SU-DHL-6 (cell line): Measurements from ENCODE around the gene AGO1.

Experiments
- H2AFZ ChIP-seq: fragments of 200-600 bp; sonication (generic); 2 replicates; pipeline ENCODE4 v1.6.1; 2014; ENCODE audit warnings: low read depth, mild to moderate bottlenecking, moderate library complexity, mixed read lengths, antibody characterized with exemption, low read length; ENCODE audit not compliant: severe bottlenecking
- H3F3A ChIP-seq: fragments of 200-600 bp; shearing (Covaris generic); 2 replicates; pipeline ENCODE4 v1.6.0; 2016; ENCODE audit warnings: antibody characterized with exemption, mild to moderate bottlenecking; ENCODE audit not compliant: insufficient read depth
- H3K27ac ChIP-seq: fragments of 200-600 bp; sonication (generic); 2 replicates; pipeline ENCODE4 v1.5.1; 2016; ENCODE audit warnings: low read depth, mild to moderate bottlenecking, low read length, moderate library complexity, mixed read lengths
- H3K27me3 ChIP-seq: fragments of 200-600 bp; sonication (generic), shearing (Covaris generic); 2 replicates; pipeline ENCODE4 v1.6.0; 2014; ENCODE audit warnings: mild to moderate bottlenecking, low read length
- H3K36me3 ChIP-seq: fragments of 200-600 bp; sonication (generic); 2 replicates; pipeline ENCODE4 v1.6.1; 2014; ENCODE audit warnings: mild to moderate bottlenecking, low read length, mixed read lengths
- H3K4me2 ChIP-seq: fragments of 300-600, 200-600 bp; shearing (Covaris generic), sonication (generic); 2 replicates; pipeline ENCODE4 v1.6.0; 2014; ENCODE audit warnings: low read length, low read depth, mild to moderate bottlenecking; ENCODE audit not compliant: poor library complexity, severe bottlenecking
- H3K4me3 ChIP-seq: fragments of 200-600 bp; sonication (generic); 2 replicates; pipeline ENCODE4 v1.5.1; 2014; ENCODE audit warnings: antibody characterized with exemption, low read length, mild to moderate bottlenecking, mixed read lengths; ENCODE audit not compliant: insufficient read depth, poor library complexity, severe bottlenecking
- H3K79me2 ChIP-seq: fragments of 200-600 bp; sonication (generic); 2 replicates; pipeline ENCODE4 v1.6.1; 2014; ENCODE audit warnings: mild to moderate bottlenecking, low read length, moderate library complexity; ENCODE audit not compliant: insufficient read depth
- H3K9ac ChIP-seq: fragments of 200-600 bp; sonication (generic); 2 replicates; pipeline ENCODE4 v1.7.0; 2014; ENCODE audit warnings: mild to moderate bottlenecking, low read length
- H3K9me2 ChIP-seq: fragments of 200-600 bp; sonication (generic); replicated peaks from 2 replicates; pipeline ENCODE4 v1.6.1; 2014; ENCODE audit warnings: low read length; ENCODE audit not compliant: insufficient read depth
- H3K9me3 ChIP-seq: fragments of 200-600 bp; sonication (generic); 2 replicates; pipeline ENCODE4 v1.6.1; 2014; ENCODE audit warnings: low read length, mixed read lengths; ENCODE audit not compliant: insufficient read depth
- H4K20me1 ChIP-seq: fragments of 200-600 bp; sonication (generic); 2 replicates; pipeline ENCODE4 v1.6.1; 2014; ENCODE audit warnings: low read depth, mild to moderate bottlenecking, antibody characterized with exemption, low read length, moderate library complexity, mixed read lengths
- EZH2phosphoT487 ChIP-seq: fragments of 200-600 bp; sonication (generic), shearing (Covaris generic); conservative IDR thresholded peaks from 2 replicates; pipeline ENCODE4 v1.6.1; 2018; ENCODE audit warnings: mild to moderate bottlenecking, antibody characterized with exemption, low read length, moderate library complexity, mixed read lengths
- TF ChIP-seq, protein P1 (sequence below): fragments of 200-600 bp; sonication (generic); IDR thresholded peaks from one replicate; pipeline ENCODE4 v1.5.1; 2017; ENCODE audit warnings: antibody characterized with exemption, mild to moderate bottlenecking, low read length, moderate library complexity; ENCODE audit not compliant: insufficient read depth, poor library complexity, severe bottlenecking

Gene AGO1

DNA sequence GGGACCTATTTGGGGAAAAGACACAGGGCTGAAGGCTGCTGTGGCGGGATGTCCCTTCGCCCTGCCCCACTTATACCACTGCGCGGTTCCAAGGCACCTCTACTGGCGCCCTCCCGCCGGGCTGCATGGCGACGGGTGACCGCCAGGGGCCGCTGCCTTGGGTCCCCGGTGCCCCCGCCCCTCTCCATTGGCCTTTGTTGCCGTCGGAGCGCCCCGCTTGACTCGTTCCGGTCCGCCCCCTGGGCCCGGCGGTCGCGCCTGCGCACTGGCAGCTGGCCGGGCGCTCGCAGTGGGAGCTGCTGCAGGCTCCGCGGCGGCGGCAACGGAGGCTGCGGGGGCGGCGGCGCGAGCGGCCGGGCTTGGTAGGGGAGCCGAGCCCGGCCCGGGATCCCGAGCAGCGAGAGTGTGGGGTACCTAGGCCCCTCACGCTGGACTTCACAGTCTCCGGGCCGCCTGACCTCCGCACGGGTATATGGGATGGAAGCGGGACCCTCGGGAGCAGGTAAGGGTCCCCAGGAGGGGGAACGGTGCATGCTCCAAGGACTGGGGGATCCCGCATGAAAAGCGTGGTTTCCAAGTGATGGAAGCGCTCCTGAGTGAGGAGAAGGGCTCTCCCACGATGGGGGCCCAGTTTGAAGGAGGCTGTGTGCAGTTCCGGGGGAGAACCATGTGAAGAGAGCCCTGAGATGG lies at the start of gene AGO1:
Gene AGO1, plus strand, starts transcription at position 265 of the 690 bp plus-strand sequence. Its CDS starts 213 bp downstream, at position 478.
- peak within 1 kb of the TSS; percentile 86 for H3K4me2 ChIP-seq
- peaks cover 33% of the 10 kb centered on the region for H3K79me2 ChIP-seq
- peak within 1 kb of the TSS; percentile 99 for H3K9ac ChIP-seq
- no peaks in the 10 kb centered on the region for H3K9me3 ChIP-seq
- H4K20me1 ChIP-seq: peaks cover 4% of the 10 kb centered on the region; the same call in 1 of the 2 replicates
- no peaks in the 10 kb centered on the region for H3K9me2 ChIP-seq
- H3K36me3 ChIP-seq: no peaks in the 10 kb centered on the region
- TF ChIP-seq, protein P1, sequence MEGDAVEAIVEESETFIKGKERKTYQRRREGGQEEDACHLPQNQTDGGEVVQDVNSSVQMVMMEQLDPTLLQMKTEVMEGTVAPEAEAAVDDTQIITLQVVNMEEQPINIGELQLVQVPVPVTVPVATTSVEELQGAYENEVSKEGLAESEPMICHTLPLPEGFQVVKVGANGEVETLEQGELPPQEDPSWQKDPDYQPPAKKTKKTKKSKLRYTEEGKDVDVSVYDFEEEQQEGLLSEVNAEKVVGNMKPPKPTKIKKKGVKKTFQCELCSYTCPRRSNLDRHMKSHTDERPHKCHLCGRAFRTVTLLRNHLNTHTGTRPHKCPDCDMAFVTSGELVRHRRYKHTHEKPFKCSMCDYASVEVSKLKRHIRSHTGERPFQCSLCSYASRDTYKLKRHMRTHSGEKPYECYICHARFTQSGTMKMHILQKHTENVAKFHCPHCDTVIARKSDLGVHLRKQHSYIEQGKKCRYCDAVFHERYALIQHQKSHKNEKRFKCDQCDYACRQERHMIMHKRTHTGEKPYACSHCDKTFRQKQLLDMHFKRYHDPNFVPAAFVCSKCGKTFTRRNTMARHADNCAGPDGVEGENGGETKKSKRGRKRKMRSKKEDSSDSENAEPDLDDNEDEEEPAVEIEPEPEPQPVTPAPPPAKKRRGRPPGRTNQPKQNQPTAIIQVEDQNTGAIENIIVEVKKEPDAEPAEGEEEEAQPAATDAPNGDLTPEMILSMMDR: peak; percentile 87
- no peak for TF ChIP-seq EZH2phosphoT487
- peak within 1 kb of the TSS; percentile 97 for H3K4me3 ChIP-seq
- peaks cover 13% of the 10 kb centered on the region for H3F3A ChIP-seq
- peak within 1 kb of the TSS; percentile 52 for H3K27ac ChIP-seq
- H2AFZ ChIP-seq: peak within 1 kb of the TSS; percentile 92
- no peaks in the 10 kb centered on the region for H3K27me3 ChIP-seq

DNA sequence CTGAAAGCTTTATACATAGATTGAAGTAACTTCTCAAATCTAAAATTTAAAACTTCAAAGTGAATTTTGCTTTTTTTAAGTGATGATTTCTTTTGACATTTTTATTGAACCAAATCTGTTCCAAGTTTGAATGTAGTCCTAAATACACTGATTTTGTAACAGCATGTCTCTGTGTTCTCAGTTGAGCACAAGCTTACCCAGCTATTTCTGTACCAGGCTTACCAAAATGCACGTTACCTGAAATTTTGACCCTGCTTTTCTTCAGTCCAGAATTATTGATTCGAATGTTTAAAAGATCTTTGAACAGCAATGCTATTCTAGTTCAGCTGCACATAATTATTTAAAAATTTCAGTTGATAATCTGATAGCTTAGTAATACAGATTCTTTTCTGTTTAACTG lies 49.6 kb upstream of the AGO1 start:
- TF ChIP-seq EZH2phosphoT487: no peak
- TF ChIP-seq, protein P1: no peak
- H3K79me2 ChIP-seq: no peaks in the 10 kb centered on the region
- no peaks in the 10 kb centered on the region for H3K9me3 ChIP-seq
- no peak overlapping the region for H2AFZ ChIP-seq
- H3K9ac ChIP-seq: no peak overlapping the region
- no peak overlapping the region for H3K4me3 ChIP-seq
- H3K4me2 ChIP-seq: no peak overlapping the region
- H4K20me1 ChIP-seq: no peaks in the 10 kb centered on the region
- H3K27ac ChIP-seq: no peak overlapping the region
- H3K27me3 ChIP-seq: no peaks in the 10 kb centered on the region
- H3K36me3 ChIP-seq: 0 out of 2 replicates have a peak, but pooled peaks cover 2% of the 10 kb centered on the region
- no peaks in the 10 kb centered on the region for H3F3A ChIP-seq
- no peaks in the 10 kb centered on the region for H3K9me2 ChIP-seq

DNA sequence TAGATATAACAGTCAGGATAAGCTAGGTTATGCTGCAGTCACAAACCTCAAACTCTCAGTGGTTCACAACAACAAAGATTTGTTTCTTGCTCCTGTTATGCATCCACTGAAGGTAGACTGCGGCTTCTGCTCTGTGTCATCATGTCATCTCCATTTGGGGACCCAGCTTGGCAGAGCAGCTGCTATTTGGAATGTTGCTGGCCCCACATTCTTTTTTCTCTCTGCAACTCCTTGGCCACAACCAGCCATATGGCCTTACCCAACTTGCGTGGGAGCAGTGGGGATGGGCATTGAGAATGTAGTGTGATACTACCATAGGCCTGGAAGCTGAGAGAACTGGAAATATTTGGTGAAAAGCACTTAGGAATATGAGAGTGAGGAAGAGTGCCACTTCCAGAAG lies 48.8 kb upstream of the AGO1 start:
- Histone ChIP-seq H3K9ac (no peak overlapping the region), H2AFZ (no peak overlapping the region), H3K27ac (no peak overlapping the region), H3K27me3 (no peaks in the 10 kb centered on the region), H3K9me2 (no peaks in the 10 kb centered on the region), H3K79me2 (no peaks in the 10 kb centered on the region), H4K20me1 (no peaks in the 10 kb centered on the region), H3K36me3 (0 out of 2 replicates have a peak, but pooled peaks cover 2% of the 10 kb centered on the region), H3F3A (no peaks in the 10 kb centered on the region), H3K4me3 (no peak overlapping the region), H3K4me2 (no peak overlapping the region), H3K9me3 (no peaks in the 10 kb centered on the region)
- TF ChIP-seq, protein P1: no peak
- no peak for TF ChIP-seq EZH2phosphoT487
